H9 (cell line): Measurements from ENCODE around the gene LAMP1. TPM values are rescaled to one million over a fixed set of nuclear protein-coding genes. Genes with fewer than 3 reads are reported as not detected.

Experiments used
- DNase-seq: peaks from one replicate; pipeline ENCODE4 v3.0.0-alpha.2; 2017
- H2AFZ ChIP-seq: one replicate; pipeline ENCODE4 v1.6.1; 2013; ENCODE audit warnings: mild to moderate bottlenecking, low read length, control low read depth, moderate library complexity
- H2AK5ac ChIP-seq: 2 replicates; pipeline ENCODE4 v1.6.1; 2013; ENCODE audit warnings: low read length, control low read depth, mixed read lengths; ENCODE audit not compliant: insufficient read length
- H2BK120ac ChIP-seq: one replicate; pipeline ENCODE4 v1.6.1; 2013; ENCODE audit warnings: low read depth, mild to moderate bottlenecking, low read length, control low read depth, inconsistent platforms; ENCODE audit not compliant: poor library complexity, severe bottlenecking
- H2BK12ac ChIP-seq: 2 replicates; pipeline ENCODE4 v1.6.1; 2013; ENCODE audit warnings: low read length, control low read depth, mixed read lengths, low read depth; ENCODE audit not compliant: insufficient read length
- H2BK15ac ChIP-seq: 2 replicates; pipeline ENCODE4 v1.6.1; 2013; ENCODE audit warnings: low read depth, low read length, control low read depth
- H2BK20ac ChIP-seq: one replicate; pipeline ENCODE4 v1.6.1; 2013; ENCODE audit warnings: low read depth, mild to moderate bottlenecking, low read length, control low read depth, inconsistent platforms; ENCODE audit not compliant: poor library complexity, severe bottlenecking
- H2BK5ac ChIP-seq: 2 replicates; pipeline ENCODE4 v1.6.1; 2013; ENCODE audit warnings: low read length, control low read depth, mixed read lengths; ENCODE audit not compliant: insufficient read length
- H3K14ac ChIP-seq: 2 replicates; pipeline ENCODE4 v1.6.1; 2013; ENCODE audit warnings: low read length, control low read depth; ENCODE audit not compliant: insufficient read depth
- H3K18ac ChIP-seq: 2 replicates; pipeline ENCODE4 v1.6.1; 2013; ENCODE audit warnings: low read depth, mild to moderate bottlenecking, mixed read lengths, low read length, control low read depth; ENCODE audit not compliant: insufficient read length
- H3K23ac ChIP-seq: 2 replicates; pipeline ENCODE4 v1.6.1; 2013; ENCODE audit warnings: low read length, control low read depth, mixed read lengths, low read depth; ENCODE audit not compliant: insufficient read length
- H3K23me2 ChIP-seq: 2 replicates; pipeline ENCODE4 v1.6.1; 2013; ENCODE audit warnings: low read depth, mild to moderate bottlenecking, mixed read lengths, low read length, control low read depth; ENCODE audit not compliant: insufficient read length, poor library complexity, severe bottlenecking
- H3K27ac ChIP-seq: 2 replicates; pipeline ENCODE4 v1.5.1; 2013; ENCODE audit warnings: low read length, control low read depth, mixed read lengths, low read depth; ENCODE audit not compliant: insufficient read length
- H3K27me3 ChIP-seq: 2 replicates; pipeline ENCODE4 v1.6.1; 2013; ENCODE audit warnings: low read length, control low read depth, inconsistent platforms; ENCODE audit not compliant: insufficient read depth
- H3K4ac ChIP-seq: 2 replicates; pipeline ENCODE4 v1.6.1; 2013; ENCODE audit warnings: low read depth, mild to moderate bottlenecking, control low read depth, inconsistent platforms, low read length, moderate library complexity
- H3K4me1 ChIP-seq: 2 replicates; pipeline ENCODE4 v1.6.1; 2013; ENCODE audit warnings: low read length, control low read depth, inconsistent platforms; ENCODE audit not compliant: insufficient read depth
- H3K4me2 ChIP-seq: 2 replicates; pipeline ENCODE4 v1.6.1; 2013; ENCODE audit warnings: low read length, control low read depth, mixed read lengths; ENCODE audit not compliant: insufficient read length, insufficient read depth
- H3K56ac ChIP-seq: 2 replicates; pipeline ENCODE4 v1.6.1; 2013; ENCODE audit warnings: low read depth, mild to moderate bottlenecking, mixed read lengths, low read length, control low read depth; ENCODE audit not compliant: insufficient read length
- H3K79me1 ChIP-seq: 2 replicates; pipeline ENCODE4 v1.6.1; 2013; ENCODE audit warnings: low read depth, mild to moderate bottlenecking, moderate library complexity, low read length, control low read depth, inconsistent platforms; ENCODE audit not compliant: insufficient read depth, poor library complexity, severe bottlenecking
- H3K79me2 ChIP-seq: 2 replicates; pipeline ENCODE4 v1.6.1; 2013; ENCODE audit warnings: low read length, control low read depth, inconsistent platforms; ENCODE audit not compliant: insufficient read depth
- H3K9ac ChIP-seq: 2 replicates; pipeline ENCODE4 v1.6.1; 2013; ENCODE audit warnings: low read length, control low read depth, mixed read lengths; ENCODE audit not compliant: insufficient read length; ENCODE audit errors: extremely low read depth
- H3K9me3 ChIP-seq: one replicate; pipeline ENCODE4 v1.6.1; 2013; ENCODE audit warnings: low read depth, low read length, inconsistent platforms; ENCODE audit not compliant: control insufficient read depth
- H3T11ph ChIP-seq: one replicate; pipeline ENCODE4 v1.6.1; 2013; ENCODE audit warnings: mild to moderate bottlenecking, low read length, control low read depth, inconsistent platforms
- H4K20me1 ChIP-seq: one replicate; pipeline ENCODE4 v1.6.1; 2013; ENCODE audit not compliant: control insufficient read depth, insufficient read length, insufficient read depth
- H4K5ac ChIP-seq: 2 replicates; pipeline ENCODE4 v1.6.1; 2013; ENCODE audit warnings: low read depth, mild to moderate bottlenecking, mixed read lengths, low read length, control low read depth; ENCODE audit not compliant: insufficient read length
- H4K8ac ChIP-seq: replicated peaks from 2 replicates; pipeline ENCODE4 v1.6.1; 2013; ENCODE audit warnings: low read length, control low read depth, mixed read lengths, low read depth; ENCODE audit not compliant: insufficient read length
- H4K91ac ChIP-seq: 2 replicates; pipeline ENCODE4 v1.6.1; 2013; ENCODE audit warnings: low read depth, mild to moderate bottlenecking, moderate library complexity, mixed read lengths, low read length, control low read depth; ENCODE audit not compliant: insufficient read length
- H3K27ac Mint-ChIP-seq, 3 experiments: 2 replicates in 2 of 3; 3 replicates in 1 of 3; pipeline ENCODE4 v1.8.0; 2020 to 2021; ENCODE audit warnings: mixed read lengths in 3 of 3, mild to moderate bottlenecking in 1 of 3, moderate library complexity in 1 of 3
- H3K27me3 Mint-ChIP-seq: 2 replicates; pipeline ENCODE4 v1.8.0; 2021; ENCODE audit warnings: low read depth, mild to moderate bottlenecking, moderate library complexity, mixed read lengths
- H3K36me3 Mint-ChIP-seq, 3 experiments: 2 replicates in 2 of 3; 3 replicates in 1 of 3; pipeline ENCODE4 v1.8.0; 2020 to 2021; ENCODE audit warnings: low read depth in 3 of 3, mixed read lengths in 3 of 3; ENCODE audit not compliant: insufficient read depth in 1 of 3
- H3K4me1 Mint-ChIP-seq, 2 experiments: 2 replicates each; pipeline ENCODE4 v1.8.0; 2020; ENCODE audit warnings: mixed read lengths in 2 of 2
- H3K4me3 Mint-ChIP-seq, 2 experiments: 2 replicates in 1 of 2; 3 replicates in 1 of 2; pipeline ENCODE4 v1.8.0; 2020 to 2021; ENCODE audit warnings: mild to moderate bottlenecking in 2 of 2, mixed read lengths in 2 of 2, moderate library complexity in 1 of 2
- H3K9me3 Mint-ChIP-seq, 2 experiments: 2 replicates in 1 of 2; 3 replicates in 1 of 2; pipeline ENCODE4 v1.8.0; 2020; ENCODE audit warnings: mild to moderate bottlenecking in 2 of 2, mixed read lengths in 2 of 2, moderate library complexity in 1 of 2
- CTCF ChIP-seq: fragments of 200-600 bp; sonication (generic); conservative IDR thresholded peaks from 3 replicates; pipeline ENCODE4 v1.8.0; 2021; ENCODE audit warnings: antibody characterized with exemption, mild to moderate bottlenecking
- WGBS: extraction: QIAGEN DNeasy Blood & Tissue Kit; methylation state at CpG from one replicate; pipeline ENCODE4 v1.1.7; 2013; ENCODE audit warnings: missing lambda C conversion rate, low lambda C conversion rate, mixed read lengths; ENCODE audit not compliant: insufficient read length; ENCODE audit errors: extremely low coverage; 5-methylcytosine and 5-hydroxymethylcytosine counted together
- total RNA-seq: library from RNA; stranded (reverse); gene quantifications from 2 replicates; pipeline ENCODE4 v1.2.1, GENCODE V29; 2021

LAMP1 gene
- total RNA-seq, 1 experiment from 2014 or later = 131 TPM

GRCh38 chr13:113348591-113348990 is 51.6 kb downstream of the LAMP1 start:
- Histone ChIP-seq H3K27me3 (no peaks in the 10 kb centered on the region), H3K4me2 (no peak overlapping the region)

More at GRCh38 chr13:113348591-113348990, 51.6 kb downstream of the LAMP1 start:
- Histone ChIP-seq H3K4me1 (no peaks in the 10 kb centered on the region), H3K4ac (no peak overlapping the region), H2BK15ac (no peak overlapping the region), H4K5ac (no peak overlapping the region), H3K79me1 (no peaks in the 10 kb centered on the region), H3K9ac (no peak overlapping the region), H4K8ac (no peak overlapping the region), H3K79me2 (no peaks in the 10 kb centered on the region), H2BK20ac (no peak overlapping the region), H3K23me2 (no peaks in the 10 kb centered on the region), H3K14ac (no peak overlapping the region), H3K23ac (no peak overlapping the region), H3K56ac (no peak overlapping the region), H2BK12ac (no peak overlapping the region), H3K18ac (no peak overlapping the region), H3T11ph (no peak overlapping the region), H3K27ac (no peak overlapping the region), H4K91ac (no peak overlapping the region), H3K9me3 (no peaks in the 10 kb centered on the region), H2BK120ac (no peak overlapping the region), H2BK5ac (no peak overlapping the region), H2AFZ (no peak overlapping the region), H4K20me1 (no peaks in the 10 kb centered on the region), H2AK5ac (no peak overlapping the region)
- DNase-seq = no peak
- H3K36me3 Mint-ChIP-seq = peaks cover 53 to 64% (median 64%) of the 10 kb centered on the region in 3 experiments
- H3K27me3 Mint-ChIP-seq = no peaks in the 10 kb centered on the region
- H3K4me1 Mint-ChIP-seq = no peaks in the 10 kb centered on the region; a peak in 1 of 4 replicates
- no peak for TF ChIP-seq CTCF
- no CpG with 5 or more reads among the region's 17 CpGs for WGBS
- H3K9me3 Mint-ChIP-seq = peaks cover 5 to 6% of the 10 kb centered on the region in 2 experiments; a peak in 4 of 5 replicates
- H3K27ac Mint-ChIP-seq = no peak overlapping the region; a peak in 1 of 7 replicates
- H3K4me3 Mint-ChIP-seq = no peak overlapping the region
